ENCODE results near the gene RELB.
A peak's percentile ranks its signal among the peaks of the same experiment; 100 is the strongest.

RELB gene

DNA sequence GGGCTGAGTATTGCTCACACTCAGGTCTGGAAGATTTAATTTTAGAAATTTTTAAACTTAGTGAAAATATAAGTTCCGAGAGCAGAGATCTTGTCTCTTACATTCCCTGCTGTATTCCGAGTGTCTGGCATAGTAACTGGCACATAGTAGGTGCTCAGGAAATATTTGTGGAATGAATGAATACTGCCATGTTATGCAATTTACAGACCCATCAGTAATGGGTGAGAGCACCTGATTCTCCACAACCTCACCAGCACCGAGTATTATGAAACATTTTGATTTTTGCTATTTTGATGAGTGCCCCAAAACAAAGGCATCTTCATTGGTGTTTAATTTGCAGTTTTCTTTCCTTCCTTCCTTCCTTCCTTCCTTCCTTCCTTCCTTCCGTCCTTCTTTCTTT, 21.8 kb downstream of the RELB start:
- DNase-seq (ENCODE audit: low spot score), result no peak

DNA sequence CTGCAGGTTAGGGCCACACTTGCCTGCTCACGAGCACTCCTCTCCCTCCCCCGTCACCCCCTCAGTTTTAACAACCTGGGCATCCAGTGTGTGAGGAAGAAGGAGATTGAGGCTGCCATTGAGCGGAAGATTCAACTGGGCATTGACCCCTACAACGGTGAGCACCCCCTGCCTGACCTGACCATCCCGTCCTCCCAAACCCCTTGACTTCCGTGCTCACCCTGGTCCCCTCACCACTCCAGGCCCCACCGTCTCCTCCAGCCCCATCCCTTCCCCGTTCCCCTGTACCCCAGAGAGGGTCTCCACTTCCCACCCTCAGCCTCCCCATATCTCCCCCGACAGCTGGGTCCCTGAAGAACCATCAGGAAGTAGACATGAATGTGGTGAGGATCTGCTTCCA, 24.0 kb downstream of the RELB start:
- no peak for DNase-seq (ENCODE audit: low spot score)

GRCh38 chr19:45027371-45027770, 26.1 kb downstream of the RELB start:
- no peak for DNase-seq (ENCODE audit: low spot score)

DNA sequence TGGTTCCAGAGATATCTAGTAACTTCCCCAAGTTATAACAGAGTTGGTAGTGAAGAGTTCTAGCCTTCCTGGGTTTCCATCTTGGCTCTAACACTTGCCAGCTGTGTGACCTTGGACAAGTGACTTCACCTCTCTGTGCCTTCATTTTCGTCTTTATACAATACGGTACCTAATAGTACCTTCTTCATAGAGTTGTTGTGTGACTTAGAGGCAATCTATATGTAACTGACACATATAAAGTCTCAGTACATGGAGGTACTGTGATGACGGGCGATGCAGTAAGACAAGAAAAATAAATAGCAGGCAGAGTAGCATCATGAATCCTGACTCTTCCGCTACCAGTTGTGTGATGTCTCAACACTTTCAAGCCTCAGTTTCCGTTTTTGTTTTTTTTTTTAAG, 29.6 kb downstream of the RELB start:
- DNase-seq (ENCODE audit: low spot score), result no peak

DNA sequence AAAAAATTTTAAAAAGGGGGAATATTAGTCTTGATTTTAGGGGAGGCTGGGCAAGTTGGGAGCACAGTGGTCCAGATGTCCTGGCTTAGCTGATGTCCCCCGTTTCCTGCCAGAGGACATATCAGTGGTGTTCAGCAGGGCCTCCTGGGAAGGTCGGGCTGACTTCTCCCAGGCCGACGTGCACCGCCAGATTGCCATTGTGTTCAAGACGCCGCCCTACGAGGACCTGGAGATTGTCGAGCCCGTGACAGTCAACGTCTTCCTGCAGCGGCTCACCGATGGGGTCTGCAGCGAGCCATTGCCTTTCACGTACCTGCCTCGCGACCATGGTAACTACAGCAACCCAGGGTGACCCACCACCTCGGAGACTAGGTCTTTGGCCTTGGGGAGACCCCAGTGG, 31.2 kb downstream of the RELB start:
- DNase-seq (ENCODE audit: low spot score), result no peak

DNA sequence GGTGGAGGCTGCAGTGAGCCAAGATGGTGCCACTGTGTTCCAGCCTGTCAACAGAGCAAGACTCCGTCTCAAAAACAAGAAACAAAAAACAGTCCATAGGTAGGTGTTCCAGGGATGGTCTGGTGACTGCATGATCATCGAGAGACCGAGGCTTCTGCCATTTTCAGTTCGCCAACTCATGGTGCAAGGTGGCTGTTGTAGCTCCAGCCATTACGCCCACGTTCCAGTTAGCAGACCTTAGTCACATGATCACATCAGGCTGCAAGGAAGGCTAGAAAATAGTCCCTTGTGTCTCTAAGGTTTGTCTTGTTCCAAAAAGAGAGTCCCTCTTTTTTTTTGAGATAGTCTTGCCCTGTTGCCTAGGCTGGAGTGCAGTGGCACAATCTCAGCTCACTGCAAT, 34.5 kb downstream of the RELB start:
- no peak for DNase-seq (ENCODE audit: low spot score)

DNA sequence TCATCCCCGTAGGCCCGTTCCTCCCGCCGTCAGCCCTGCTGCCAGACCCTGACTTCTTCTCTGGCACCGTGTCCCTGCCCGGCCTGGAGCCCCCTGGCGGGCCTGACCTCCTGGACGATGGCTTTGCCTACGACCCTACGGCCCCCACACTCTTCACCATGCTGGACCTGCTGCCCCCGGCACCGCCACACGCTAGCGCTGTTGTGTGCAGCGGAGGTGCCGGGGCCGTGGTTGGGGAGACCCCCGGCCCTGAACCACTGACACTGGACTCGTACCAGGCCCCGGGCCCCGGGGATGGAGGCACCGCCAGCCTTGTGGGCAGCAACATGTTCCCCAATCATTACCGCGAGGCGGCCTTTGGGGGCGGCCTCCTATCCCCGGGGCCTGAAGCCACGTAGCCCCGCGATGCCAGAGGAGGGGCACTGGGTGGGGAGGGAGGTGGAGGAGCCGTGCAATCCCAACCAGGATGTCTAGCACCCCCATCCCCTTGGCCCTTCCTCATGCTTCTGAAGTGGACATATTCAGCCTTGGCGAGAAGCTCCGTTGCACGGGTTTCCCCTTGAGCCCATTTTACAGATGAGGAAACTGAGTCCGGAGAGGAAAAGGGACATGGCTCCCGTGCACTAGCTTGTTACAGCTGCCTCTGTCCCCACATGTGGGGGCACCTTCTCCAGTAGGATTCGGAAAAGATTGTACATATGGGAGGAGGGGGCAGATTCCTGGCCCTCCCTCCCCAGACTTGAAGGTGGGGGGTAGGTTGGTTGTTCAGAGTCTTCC, 36.3 kb downstream of the RELB start:
- DNase-seq (ENCODE audit: low spot score), result no peak

- DNase-seq (ENCODE audit: low spot score), result peak; percentile 95
These were observed 37.9 kb downstream of the RELB start, which contains the start of gene CLASRP for GRCh38 chr19:45038931-45039893. Gene CLASRP, plus strand, starts transcription at chr19:45039045. Its CDS starts 1,168 bp downstream, at chr19:45040213.

DNA sequence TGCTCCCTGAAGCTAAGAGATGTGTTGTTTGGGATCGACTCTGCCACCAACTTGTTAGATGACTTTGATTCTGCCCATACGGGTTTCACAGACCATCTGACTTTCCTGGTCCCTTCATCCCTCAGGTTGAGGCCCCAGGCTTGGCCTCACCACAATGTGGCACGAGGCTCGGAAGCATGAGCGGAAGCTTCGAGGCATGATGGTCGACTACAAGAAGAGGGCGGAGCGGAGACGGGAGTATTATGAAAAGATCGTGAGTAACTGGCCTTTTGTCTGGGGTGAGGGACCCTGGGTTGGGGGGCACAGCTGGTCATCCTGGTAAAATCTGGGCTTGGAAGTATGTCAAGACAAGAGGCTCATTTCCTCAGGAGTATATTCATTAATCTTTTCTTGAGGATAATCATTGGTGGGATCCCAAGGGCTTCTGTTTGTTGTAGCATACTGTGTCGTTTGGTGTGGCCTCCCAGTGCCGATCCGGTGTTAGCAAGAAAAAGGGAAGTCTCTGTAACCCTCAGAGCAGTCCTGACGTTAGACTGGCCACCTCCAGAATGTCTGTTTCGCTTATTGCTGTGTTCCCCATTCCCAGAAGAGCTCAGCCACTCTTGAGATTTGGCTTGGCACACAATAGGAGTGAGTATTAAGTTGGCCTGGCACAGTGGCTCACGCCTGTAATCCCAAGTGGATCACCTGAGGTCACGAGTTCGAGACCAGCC, 39.0 kb downstream of the RELB start:
- DNase-seq (ENCODE audit: low spot score), result no peak

DNA sequence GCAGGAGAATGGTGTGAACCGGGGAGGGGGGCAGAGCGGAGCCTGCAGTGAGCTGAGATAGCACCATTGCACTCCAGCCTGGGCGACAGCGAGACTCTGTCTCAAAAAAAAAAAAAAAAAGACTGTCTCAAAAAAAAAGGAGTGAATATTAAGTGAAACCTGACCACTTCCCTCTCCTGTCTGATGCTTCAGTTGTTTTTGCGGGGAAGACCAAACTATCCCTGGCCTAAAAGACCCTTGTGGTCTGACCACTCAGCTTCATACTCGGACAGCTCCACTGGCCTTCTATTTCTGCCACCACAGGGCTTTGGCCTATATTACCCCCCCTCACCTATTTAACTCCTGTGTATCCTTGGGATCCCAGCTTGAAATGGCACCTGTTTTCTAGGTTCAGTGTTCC, 39.9 kb downstream of the RELB start:
- DNase-seq (ENCODE audit: low spot score), result no peak

DNA sequence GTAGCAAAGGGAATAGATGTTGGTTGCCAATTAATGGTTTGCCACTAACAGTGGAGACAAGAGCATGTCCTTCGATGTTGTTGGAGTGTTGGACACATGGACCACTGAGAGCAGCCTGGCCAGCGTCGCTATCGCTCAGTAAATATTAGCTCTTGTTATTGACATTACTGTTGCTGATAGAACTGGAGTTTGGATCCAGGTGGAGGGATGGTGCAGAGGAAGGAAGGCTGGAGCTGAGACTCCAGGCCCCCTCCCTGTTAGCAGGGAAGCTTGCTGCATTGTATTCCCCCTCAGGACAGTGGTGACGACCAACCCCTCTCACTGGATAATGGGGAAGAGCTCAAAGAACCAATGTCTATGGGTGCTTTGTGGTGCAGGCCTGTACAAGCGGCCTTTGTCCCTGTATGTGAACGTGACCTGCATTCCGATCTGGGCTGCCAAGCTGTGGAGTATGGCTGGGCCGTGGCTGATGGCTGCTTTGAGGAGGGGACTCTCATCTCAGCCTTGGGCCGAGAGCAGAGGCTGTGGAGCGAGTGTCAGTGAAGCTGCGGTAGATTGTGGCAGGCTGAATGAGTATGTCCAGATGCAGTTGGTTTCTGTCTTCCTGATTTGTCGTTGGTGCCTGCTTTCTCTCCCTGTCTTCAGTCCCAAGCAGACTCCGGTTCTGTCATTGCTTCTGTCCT, 44.5 kb downstream of the RELB start:
- no peak for DNase-seq (ENCODE audit: low spot score)

- DNase-seq (ENCODE audit: low spot score), result no peak
These were observed 45.1 kb downstream of the RELB start for GRCh38 chr19:45046355-45046754.

GRCh38 chr19:45047188-45047797, 46.0 kb downstream of the RELB start:
- no peak for DNase-seq (ENCODE audit: low spot score)

- no peak for DNase-seq (ENCODE audit: low spot score)
These were observed 47.9 kb downstream of the RELB start for GRCh38 chr19:45049073-45049736.

DNA sequence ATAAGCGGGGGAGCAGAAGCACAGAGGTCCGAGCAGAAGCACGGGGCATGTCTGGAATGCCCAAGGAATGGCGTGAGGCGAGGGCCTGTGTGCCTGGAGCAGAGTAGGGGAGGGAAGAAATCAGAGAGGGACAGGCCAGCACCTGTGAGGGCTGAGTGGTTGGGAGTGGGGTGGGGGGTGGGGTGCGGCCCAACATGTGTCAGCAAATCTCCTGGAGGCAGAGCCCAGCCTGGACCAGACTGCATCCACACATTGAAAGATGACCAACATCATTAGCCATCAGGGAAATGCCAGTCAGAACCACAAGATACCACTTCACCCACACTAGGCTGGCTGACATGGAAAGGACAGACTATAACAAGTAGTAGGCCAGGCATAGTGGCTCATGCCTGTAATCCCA, 48.8 kb downstream of the RELB start:
- DNase-seq (ENCODE audit: low spot score), result no peak

- DNase-seq (ENCODE audit: low spot score), result no peak
These were observed 50.8 kb downstream of the RELB start for GRCh38 chr19:45051929-45052579.

DNA sequence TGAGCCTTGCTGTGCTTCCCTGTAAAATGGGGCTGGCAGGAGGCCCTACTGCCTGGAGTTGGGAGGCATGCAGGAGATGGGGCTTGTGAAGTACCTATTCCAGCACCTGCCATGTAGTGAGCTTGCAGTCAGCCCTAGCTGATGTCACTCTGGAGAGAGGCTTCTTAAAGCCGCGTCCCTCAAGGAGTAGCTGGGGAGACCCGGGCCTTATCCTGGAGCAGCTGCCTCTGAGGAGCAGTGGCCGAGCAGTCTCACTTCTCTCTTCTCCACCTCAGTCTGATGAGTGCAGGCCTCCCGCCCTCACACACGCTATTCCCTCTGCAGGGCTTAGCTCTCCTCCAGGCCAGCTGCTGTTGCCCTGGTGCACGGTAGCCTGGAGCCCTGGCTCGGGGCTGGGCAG, 55.6 kb downstream of the RELB start:
- DNase-seq (ENCODE audit: low spot score), result no peak

GRCh38 chr19:45057444-45057843, 56.2 kb downstream of the RELB start:
- no peak for DNase-seq (ENCODE audit: low spot score)

- no peak for DNase-seq (ENCODE audit: low spot score)
These were observed 57.4 kb downstream of the RELB start for GRCh38 chr19:45058622-45059159.
